Ovary (tissue), 9 donors: Measurements from ENCODE around the gene RPS2. TPM values are rescaled to one million over a fixed set of nuclear protein-coding genes. Genes with fewer than 3 reads are reported as not detected.
A peak's percentile ranks its signal among the peaks of the same experiment; 100 is the strongest.

Source experiments
- DNase-seq, 5 donors: peaks; one replicate each; pipeline ENCODE4 v3.0.0-alpha.2; 2019 to 2020
- H3K27ac ChIP-seq, 2 donors: fragments of 200-600 bp; one replicate each; pipeline versions ENCODE4 v1.5.1 to v1.8.0; 2019 to 2022
- H3K27me3 ChIP-seq: fragments of 200-600 bp; one replicate; pipeline ENCODE4 v1.8.0; 2022
- H3K36me3 ChIP-seq: fragments of 200-600 bp; sonication (generic); one replicate; pipeline ENCODE4 v1.5.1; 2019
- H3K4me1 ChIP-seq: one replicate; pipeline ENCODE4 v1.8.1; 2013; ENCODE audit warnings: mild to moderate bottlenecking, moderate library complexity; ENCODE audit not compliant: insufficient read depth
- H3K4me3 ChIP-seq: fragments of 200-600 bp; sonication (generic); one replicate; pipeline ENCODE4 v1.5.1; 2017
- H3K9me3 ChIP-seq, 2 donors: fragments of 200-600 bp in 1 of 2; sonication (generic) in 1 of 2; one replicate each; pipeline versions ENCODE4 v1.5.1 to v1.8.1; 2013 to 2019; ENCODE audit warnings: mild to moderate bottlenecking in 1 of 2, moderate library complexity in 1 of 2
- CTCF ChIP-seq, 3 donors: fragments of 450-650 bp in 2 of 3; fragments of 200-600 bp in 1 of 3; IDR thresholded peaks; one replicate each; pipeline versions ENCODE4 v1.5.1 to v1.8.0; 2016 to 2022; ENCODE audit warnings: antibody characterized with exemption in 3 of 3, mild to moderate bottlenecking in 1 of 3
- EP300 ChIP-seq: sonication (generic); formaldehyde crosslinking; IDR thresholded peaks from one replicate; pipeline ENCODE4 v1.6.1; 2017; ENCODE audit warnings: antibody characterized with exemption
- POLR2A ChIP-seq: fragments of 450-650 bp; IDR thresholded peaks from one replicate; pipeline ENCODE4 v1.6.1; 2017; ENCODE audit warnings: antibody characterized with exemption, mild to moderate bottlenecking, moderate library complexity
- WGBS, 3 donors: extraction: QIAGEN DNeasy Blood & Tissue Kit in 1 of 3; methylation state at CpG; one replicate each; pipeline versions ENCODE4 v1.1.5 to v1.1.7; 2013 to 2017; 5-methylcytosine and 5-hydroxymethylcytosine counted together
- intact Hi-C, 4 donors: fragments of 100-400 bp; cut with DNase I; formaldehyde crosslinking; loops; one replicate each; pipeline versions ENCODE4 v1.11.0 to v1.15.1; 2022 to 2023
- polyA plus RNA-seq, 2 donors: library from polyadenylated mRNA; stranded (reverse); fragments of 200-250 nt in 1 of 2; fragments of 350-450 nt in 1 of 2; fragmentation: Illumina TruSeq in 1 of 2; extraction: RNeasy Lipid Tissue Mini Kit (QIAGEN cat#74804) in 1 of 2; gene quantifications; one replicate each; pipeline ENCODE4 v1.2.3, GENCODE V29; 2013 to 2014
- total RNA-seq, 7 donors: library from RNA; depleted of rRNA in 2 of 7; stranded (reverse); fragments of >200 nt in 2 of 7; fragmentation: NEBNext Ultra II Directional in 3 of 7; extraction: Animal tissue kit (Norgen Biotek cat#: 25700) in 3 of 7; gene quantifications; one replicate each; pipeline versions ENCODE4 v1.1.0 to v1.2.4, GENCODE V29; 2016 to 2023
- donor health status: DM: no; HTN: no; CAD: no; lungs with moderate emphysema.
- donor health status: DM: no; HTN: no; CAD: no.
- donor health status: Bipolar disorder and iron deficiency.
- donor health status: DM: yes; HTN: yes; CAD: no.
- donor health status: DM: no; HTN: no; CAD: no.
- donor health status: DM: yes; HTN: yes; CAD: no.

Gene RPS2
- total and polyA plus RNA-seq, 9 donors, result 1,606 to 4,743 (median 3,788) TPM

GRCh38 chr16:1976216-1976520, 11.5 kb upstream of the RPS2 start:
- intact Hi-C loops, result no loop called here
- Histone ChIP-seq H3K4me3 (no peak overlapping the region), H3K27ac (no peak overlapping the region), H3K36me3 (no peaks in the 10 kb centered on the region), H3K9me3 (no peaks in the 10 kb centered on the region), H3K27me3 (peaks cover 3% of the 10 kb centered on the region), H3K4me1 (peaks cover 6% of the 10 kb centered on the region)
- TF ChIP-seq POLR2A, result no peak
- no peak for TF ChIP-seq EP300
- TF ChIP-seq CTCF (IDR thresholded peaks at IDR 0.05), result no peak
- WGBS, 3 donors, result 92 to 95% (median 93%) methylated on average over 8 of the region's 8 CpGs
- DNase-seq, result no peak

- intact Hi-C loops, result no loop called here
- H3K4me1 ChIP-seq, result peaks cover 10% of the 10 kb centered on the region
- H3K36me3 ChIP-seq, result no peaks in the 10 kb centered on the region
- WGBS, 3 donors, result 88 to 91% (median 91%) methylated on average over 33 of the region's 33 CpGs
- TF ChIP-seq POLR2A (no peak), CTCF (IDR thresholded peaks at IDR 0.05) (no peak), EP300 (no peak)
- no peak overlapping the region for H3K27ac ChIP-seq
- no peaks in the 10 kb centered on the region for H3K9me3 ChIP-seq
- H3K27me3 ChIP-seq, result peaks cover 2% of the 10 kb centered on the region
- peak in 1 of 5 donors; percentile 41 for DNase-seq
- no peak overlapping the region for H3K4me3 ChIP-seq
Observed at GRCh38 chr16:1975432-1976215, 11.0 kb upstream of the RPS2 start.

- Histone ChIP-seq H3K9me3 (no peaks in the 10 kb centered on the region), H3K36me3 (no peaks in the 10 kb centered on the region), H3K27me3 (no peaks in the 10 kb centered on the region), H3K4me1 (peaks cover 10% of the 10 kb centered on the region), H3K4me3 (no peak overlapping the region), H3K27ac (no peak overlapping the region)
- intact Hi-C loops, result no loop called here
- DNase-seq, result peak in 2 of 5 donors; percentile 34 to 41
- WGBS, 3 donors, result 86 to 94% (median 88%) methylated on average over 38 to 42 of the region's 42 CpGs
- TF ChIP-seq POLR2A (no peak), CTCF (IDR thresholded peaks at IDR 0.05) (no peak), EP300 (no peak)
Observed at GRCh38 chr16:1974157-1975070, 9.8 kb upstream of the RPS2 start.

- Histone ChIP-seq H3K9me3 (no peaks in the 10 kb centered on the region), H3K4me1 (peaks cover 10% of the 10 kb centered on the region), H3K27ac (no peak overlapping the region), H3K36me3 (no peaks in the 10 kb centered on the region), H3K27me3 (no peaks in the 10 kb centered on the region), H3K4me3 (no peak overlapping the region)
- WGBS, 3 donors, result 86 to 91% (median 87%) methylated on average over 16 of the region's 16 CpGs
- intact Hi-C loops, result no loop called here
- peak in 2 of 5 donors; percentile 23 to 35 for DNase-seq
- TF ChIP-seq CTCF (IDR thresholded peaks at IDR 0.05) (no peak), EP300 (no peak), POLR2A (no peak)
Observed at GRCh38 chr16:1973461-1974156, 9.0 kb upstream of the RPS2 start.
